GM12801 (cell line): ENCODE measurements around the gene CARD11.

Experiments used
- TF ChIP-seq, protein P1 (sequence below): IDR thresholded peaks from one replicate; pipeline ENCODE4 v1.5.1; 2011; ENCODE audit warnings: control low read depth; ENCODE audit not compliant: insufficient read length; ENCODE audit errors: extremely low read depth

The CARD11 gene

GRCh38 chr7:2993396-2993795 lies 50.3 kb downstream of the CARD11 start:
- TF ChIP-seq, protein P1, sequence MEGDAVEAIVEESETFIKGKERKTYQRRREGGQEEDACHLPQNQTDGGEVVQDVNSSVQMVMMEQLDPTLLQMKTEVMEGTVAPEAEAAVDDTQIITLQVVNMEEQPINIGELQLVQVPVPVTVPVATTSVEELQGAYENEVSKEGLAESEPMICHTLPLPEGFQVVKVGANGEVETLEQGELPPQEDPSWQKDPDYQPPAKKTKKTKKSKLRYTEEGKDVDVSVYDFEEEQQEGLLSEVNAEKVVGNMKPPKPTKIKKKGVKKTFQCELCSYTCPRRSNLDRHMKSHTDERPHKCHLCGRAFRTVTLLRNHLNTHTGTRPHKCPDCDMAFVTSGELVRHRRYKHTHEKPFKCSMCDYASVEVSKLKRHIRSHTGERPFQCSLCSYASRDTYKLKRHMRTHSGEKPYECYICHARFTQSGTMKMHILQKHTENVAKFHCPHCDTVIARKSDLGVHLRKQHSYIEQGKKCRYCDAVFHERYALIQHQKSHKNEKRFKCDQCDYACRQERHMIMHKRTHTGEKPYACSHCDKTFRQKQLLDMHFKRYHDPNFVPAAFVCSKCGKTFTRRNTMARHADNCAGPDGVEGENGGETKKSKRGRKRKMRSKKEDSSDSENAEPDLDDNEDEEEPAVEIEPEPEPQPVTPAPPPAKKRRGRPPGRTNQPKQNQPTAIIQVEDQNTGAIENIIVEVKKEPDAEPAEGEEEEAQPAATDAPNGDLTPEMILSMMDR, result no peak

- TF ChIP-seq, protein P1, result no peak
Observed at GRCh38 chr7:2990949-2991470, 52.7 kb downstream of the CARD11 start.

GRCh38 chr7:2986561-2986960 lies 57.1 kb downstream of the CARD11 start:
- TF ChIP-seq, protein P1, result no peak

DNA sequence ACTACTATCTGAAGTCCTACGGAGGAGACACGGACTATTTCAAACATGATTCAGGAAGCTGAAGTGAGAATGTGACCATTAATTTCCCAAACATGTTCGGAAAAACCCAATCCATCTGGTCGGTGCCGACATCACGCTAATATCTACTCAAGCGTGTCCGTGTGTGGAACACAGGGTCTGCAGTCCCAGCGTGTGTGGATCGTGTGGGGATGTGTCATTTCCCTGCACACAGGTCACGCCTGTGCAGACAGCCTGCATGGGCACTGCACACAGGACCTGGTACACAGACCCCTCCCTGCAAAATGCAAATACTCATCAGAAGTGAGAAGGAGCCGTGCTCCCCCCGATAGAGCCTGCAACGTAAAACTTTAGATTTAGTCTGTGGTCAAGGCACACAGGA lies 57.8 kb downstream of the CARD11 start:
- TF ChIP-seq, protein P1, result no peak

DNA sequence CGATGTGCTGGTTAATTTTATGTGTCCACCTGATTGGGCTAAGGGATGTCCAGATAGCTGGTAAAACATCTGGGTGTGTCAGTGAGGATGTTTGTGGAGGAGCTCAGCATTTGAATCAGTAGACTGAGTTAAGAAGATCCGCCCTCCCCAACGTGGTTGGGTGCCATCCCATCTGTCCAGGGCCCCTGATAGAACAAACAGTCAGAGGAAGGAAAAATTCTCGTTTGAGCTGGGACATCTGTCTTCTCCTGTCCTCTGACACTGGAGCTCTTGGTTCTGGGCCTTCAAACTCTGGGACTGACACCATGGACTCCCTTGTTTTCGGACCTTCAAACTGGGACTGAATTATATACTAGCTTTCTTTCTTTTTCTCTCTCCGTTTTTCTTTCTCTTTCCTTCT lies 59.6 kb downstream of the CARD11 start:
- TF ChIP-seq, protein P1, result no peak

GRCh38 chr7:2983586-2983985 lies 60.1 kb downstream of the CARD11 start:
- TF ChIP-seq, protein P1, result no peak

- TF ChIP-seq, protein P1, result no peak
Observed at GRCh38 chr7:2982831-2983230, 60.8 kb downstream of the CARD11 start.

- TF ChIP-seq, protein P1, result no peak
Observed at GRCh38 chr7:2982401-2982800, 61.3 kb downstream of the CARD11 start.
